Measurements from ENCODE around the gene RPS6KL1. TPM values are rescaled to one million over a fixed set of nuclear protein-coding genes. Genes with fewer than 3 reads are reported as not detected.

Gene RPS6KL1
- total RNA-seq, 4 donors from 2014 or later, result 0.86 to 7.5 (median 1.8) TPM

DNA sequence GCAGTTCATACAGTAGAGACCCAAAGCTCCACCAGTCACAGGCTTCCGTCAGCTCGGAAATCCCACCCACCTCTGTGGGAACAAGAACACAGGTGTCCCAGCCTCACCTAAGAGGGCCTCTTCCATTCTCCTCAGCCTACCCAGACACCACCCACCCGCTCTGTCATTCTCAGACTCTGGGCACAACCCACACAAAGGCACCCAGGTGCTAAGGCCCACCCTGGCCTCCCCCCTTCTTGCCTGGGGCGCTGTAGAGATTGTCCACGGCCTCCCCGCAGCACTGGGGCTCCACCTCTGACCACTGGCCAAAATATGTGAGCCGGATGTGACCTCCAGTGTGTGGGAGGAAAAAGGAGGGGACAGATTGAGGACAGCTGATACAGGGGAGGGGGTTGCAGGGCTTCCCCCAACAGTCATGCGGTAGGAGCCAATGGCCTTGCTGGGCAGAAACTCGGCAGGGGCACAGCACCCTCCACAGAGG lies 14.2 kb downstream of the RPS6KL1 start:
- Histone ChIP-seq H3K4me3 (no peak overlapping the region), H3K9me3 (no peaks in the 10 kb centered on the region), H3K27me3 (no peaks in the 10 kb centered on the region), H3K4me1 (peaks cover 50% of the 10 kb centered on the region), H3K36me3 (peaks cover 7% of the 10 kb centered on the region), H3K27ac (no peak overlapping the region)
- peak in 1 of 2 donors; percentile 77 for DNase-seq (ENCODE audit: low spot score in 2 of 2)
- 90% methylated on average over 9 of the region's 9 CpGs for WGBS
- no peak for TF ChIP-seq EP300 (IDR thresholded peaks at IDR 0.05)
- TF ChIP-seq, protein P1, sequence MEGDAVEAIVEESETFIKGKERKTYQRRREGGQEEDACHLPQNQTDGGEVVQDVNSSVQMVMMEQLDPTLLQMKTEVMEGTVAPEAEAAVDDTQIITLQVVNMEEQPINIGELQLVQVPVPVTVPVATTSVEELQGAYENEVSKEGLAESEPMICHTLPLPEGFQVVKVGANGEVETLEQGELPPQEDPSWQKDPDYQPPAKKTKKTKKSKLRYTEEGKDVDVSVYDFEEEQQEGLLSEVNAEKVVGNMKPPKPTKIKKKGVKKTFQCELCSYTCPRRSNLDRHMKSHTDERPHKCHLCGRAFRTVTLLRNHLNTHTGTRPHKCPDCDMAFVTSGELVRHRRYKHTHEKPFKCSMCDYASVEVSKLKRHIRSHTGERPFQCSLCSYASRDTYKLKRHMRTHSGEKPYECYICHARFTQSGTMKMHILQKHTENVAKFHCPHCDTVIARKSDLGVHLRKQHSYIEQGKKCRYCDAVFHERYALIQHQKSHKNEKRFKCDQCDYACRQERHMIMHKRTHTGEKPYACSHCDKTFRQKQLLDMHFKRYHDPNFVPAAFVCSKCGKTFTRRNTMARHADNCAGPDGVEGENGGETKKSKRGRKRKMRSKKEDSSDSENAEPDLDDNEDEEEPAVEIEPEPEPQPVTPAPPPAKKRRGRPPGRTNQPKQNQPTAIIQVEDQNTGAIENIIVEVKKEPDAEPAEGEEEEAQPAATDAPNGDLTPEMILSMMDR (IDR thresholded peaks at IDR 0.05), result no peak
- TF ChIP-seq POLR2A (IDR thresholded peaks at IDR 0.05), result no peak
- TF ChIP-seq POLR2AphosphoS5 (IDR thresholded peaks at IDR 0.05), result no peak

DNA sequence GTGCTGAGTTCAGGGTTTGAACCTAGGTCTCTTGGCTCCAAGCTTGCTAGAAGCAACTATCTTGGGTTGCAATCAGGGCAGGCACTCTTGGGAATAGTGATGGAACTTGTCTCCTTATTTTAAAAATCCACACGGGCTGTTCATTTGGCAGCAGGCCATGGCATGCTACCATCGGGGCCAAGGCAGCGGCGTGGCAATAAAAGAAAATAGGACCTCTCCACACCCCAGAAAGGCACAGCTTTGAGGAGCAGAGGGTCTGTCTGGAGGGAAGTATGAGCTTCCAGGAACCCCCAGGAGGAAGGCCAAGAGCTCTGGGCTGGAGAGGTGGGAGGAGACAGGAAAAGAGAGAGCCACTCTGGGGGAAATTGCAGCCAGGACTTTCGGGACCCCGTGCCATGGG lies 15.3 kb downstream of the RPS6KL1 start:
- TF ChIP-seq POLR2AphosphoS5 (IDR thresholded peaks at IDR 0.05) (no peak), POLR2A (IDR thresholded peaks at IDR 0.05) (no peak)
- TF ChIP-seq, protein P1 (IDR thresholded peaks at IDR 0.05), result no peak
- no peaks in the 10 kb centered on the region for H3K9me3 ChIP-seq
- H3K4me1 ChIP-seq, result peaks cover 48% of the 10 kb centered on the region
- H3K27me3 ChIP-seq, result no peaks in the 10 kb centered on the region
- no peak overlapping the region for H3K4me3 ChIP-seq
- DNase-seq (ENCODE audit: low spot score in 2 of 2), result no peak
- 32% methylated on average over 6 of the region's 6 CpGs for WGBS
- peaks cover 19% of the 10 kb centered on the region for H3K36me3 ChIP-seq
- H3K27ac ChIP-seq, result no peak overlapping the region

DNA sequence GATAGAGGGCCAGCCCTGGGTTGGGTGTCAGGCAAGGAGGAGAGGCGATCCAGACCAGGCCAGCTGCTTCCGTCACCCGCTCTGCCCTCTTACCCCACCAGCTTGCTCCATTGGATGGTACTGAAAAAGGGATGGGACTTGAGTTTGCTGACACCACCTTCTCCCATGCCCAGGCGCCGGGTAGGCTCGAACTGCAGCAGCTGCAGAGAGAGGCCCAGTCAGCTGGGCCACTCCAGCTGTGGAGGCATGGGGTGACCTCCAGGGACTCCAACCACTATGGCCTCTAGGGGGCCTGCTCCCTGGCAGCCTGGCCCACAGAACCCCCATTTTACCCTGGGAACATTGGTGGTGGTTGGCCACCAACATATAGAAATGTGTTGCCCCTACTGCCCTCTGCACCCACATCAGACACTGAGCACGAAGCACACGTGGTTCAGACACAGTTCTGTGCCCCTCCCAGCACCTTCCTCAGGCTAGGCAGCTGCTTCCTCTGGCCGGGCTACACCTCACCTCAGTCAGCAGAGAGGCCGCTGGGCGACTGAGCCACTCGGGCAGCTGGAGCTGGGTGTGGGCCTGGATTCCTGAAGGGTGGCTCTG lies 16.0 kb downstream of the RPS6KL1 start:
- DNase-seq (ENCODE audit: low spot score in 2 of 2), result no peak

DNA sequence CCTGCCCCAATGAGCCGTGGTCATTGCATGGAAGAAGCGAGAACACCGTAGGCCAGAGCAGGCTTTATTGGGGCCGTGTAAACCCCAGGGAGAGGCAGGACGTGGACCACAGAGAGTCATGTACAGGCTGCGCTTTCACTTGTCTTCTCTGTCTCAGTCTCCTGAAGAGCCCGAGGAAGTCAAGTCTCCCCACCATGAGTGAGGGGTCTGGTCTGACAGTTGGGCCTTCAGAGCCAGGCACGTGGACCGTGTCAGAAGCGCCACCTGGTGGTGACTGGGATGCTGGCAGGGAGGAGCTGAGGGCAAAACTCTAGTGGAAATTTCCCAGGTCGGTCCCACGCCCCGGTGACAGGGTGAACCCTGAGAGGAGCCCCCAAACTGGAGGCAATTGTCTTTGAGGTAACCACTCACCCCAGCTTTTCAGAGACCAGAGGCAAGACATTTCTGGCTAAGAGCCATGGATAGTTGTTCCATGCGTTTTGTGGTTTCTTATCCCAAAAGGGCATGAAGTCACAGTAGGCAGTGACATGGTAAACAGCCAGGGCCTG lies 17.4 kb downstream of the RPS6KL1 start:
- H3K9me3 ChIP-seq, result no peaks in the 10 kb centered on the region
- peak in 1 of 2 donors; percentile 89 for DNase-seq (ENCODE audit: low spot score in 2 of 2)
- H3K36me3 ChIP-seq, result peaks cover 40% of the 10 kb centered on the region
- peak in 1 of 3 donors; percentile 6 for TF ChIP-seq POLR2AphosphoS5 (IDR thresholded peaks at IDR 0.05)
- TF ChIP-seq EP300 (IDR thresholded peaks at IDR 0.05), result no peak
- TF ChIP-seq, protein P1 (IDR thresholded peaks at IDR 0.05), result peak; percentile 87 to 91
- H3K4me1 ChIP-seq, result peaks cover 39% of the 10 kb centered on the region
- WGBS, result 20% methylated on average over 10 of the region's 14 CpGs
- no peak overlapping the region for H3K4me3 ChIP-seq
- no peak overlapping the region for H3K27ac ChIP-seq
- H3K27me3 ChIP-seq, result no peaks in the 10 kb centered on the region

More for the DNA sequence above, 16.0 kb downstream of the RPS6KL1 start:
- Histone ChIP-seq H3K36me3 (peaks cover 26% of the 10 kb centered on the region), H3K4me1 (peaks cover 48% of the 10 kb centered on the region), H3K27ac (no peak overlapping the region), H3K9me3 (no peaks in the 10 kb centered on the region), H3K27me3 (no peaks in the 10 kb centered on the region), H3K4me3 (no peak overlapping the region)
- WGBS, result 40% methylated on average over 8 of the region's 12 CpGs
- TF ChIP-seq EP300 (IDR thresholded peaks at IDR 0.05) (no peak), POLR2A (IDR thresholded peaks at IDR 0.05) (no peak), POLR2AphosphoS5 (IDR thresholded peaks at IDR 0.05) (no peak)
- TF ChIP-seq, protein P1 (IDR thresholded peaks at IDR 0.05), result no peak

DNA sequence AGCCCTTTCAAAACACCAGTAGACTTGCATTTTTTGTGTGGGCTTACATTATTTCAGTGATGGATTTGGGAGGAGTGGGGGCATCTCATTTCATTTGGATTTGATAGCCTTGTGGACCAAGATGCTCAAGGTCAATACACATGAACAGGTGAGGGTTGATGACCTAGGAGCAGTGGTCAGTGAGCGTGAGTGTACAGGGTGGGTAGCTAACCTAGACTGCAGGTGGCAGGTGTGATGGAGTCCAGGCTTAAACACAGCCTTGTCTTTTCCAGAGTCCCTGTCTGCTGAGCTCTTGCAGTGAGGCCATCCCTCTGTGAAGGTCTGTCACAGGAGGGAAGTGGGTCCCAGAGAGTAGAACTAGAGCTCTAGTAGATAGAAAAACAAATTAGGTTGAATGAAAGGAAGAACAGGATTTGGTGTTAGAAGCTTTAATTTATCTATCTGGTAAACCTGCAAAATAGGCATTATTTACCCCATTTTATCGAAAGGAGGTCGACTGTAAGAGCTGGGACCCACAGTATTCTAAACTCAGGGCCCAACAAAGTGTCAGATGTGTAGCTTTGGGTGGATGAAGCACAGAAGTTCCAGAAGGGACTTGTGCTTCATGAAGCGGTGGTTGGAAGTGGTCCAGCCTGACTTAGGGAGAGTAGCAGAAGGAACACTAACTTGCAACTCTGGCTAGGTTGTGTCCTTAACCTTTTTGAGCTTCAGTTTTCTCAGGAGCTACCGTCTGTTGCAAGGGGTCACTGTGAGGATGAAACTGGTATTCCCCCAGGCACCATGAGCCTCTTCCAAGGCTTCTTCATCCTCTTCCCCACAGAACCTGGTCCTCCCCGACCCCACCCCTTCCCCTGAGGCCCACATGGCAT lies 18.2 kb downstream of the RPS6KL1 start:
- H3K27me3 ChIP-seq, result no peaks in the 10 kb centered on the region
- H3K36me3 ChIP-seq, result peaks cover 48% of the 10 kb centered on the region
- H3K9me3 ChIP-seq, result no peaks in the 10 kb centered on the region
- peaks cover 32% of the 10 kb centered on the region for H3K4me1 ChIP-seq
- DNase-seq (ENCODE audit: low spot score in 2 of 2), result no peak
- no peak overlapping the region for H3K4me3 ChIP-seq
- no peak overlapping the region for H3K27ac ChIP-seq
- WGBS, result 58% methylated on average over 6 of the region's 6 CpGs
- TF ChIP-seq, protein P1 (IDR thresholded peaks at IDR 0.05), result no peak
- TF ChIP-seq POLR2A (IDR thresholded peaks at IDR 0.05) (no peak), EP300 (IDR thresholded peaks at IDR 0.05) (no peak), POLR2AphosphoS5 (IDR thresholded peaks at IDR 0.05) (no peak)

All from suprapubic skin (tissue), 4 donors.